ENCODE data around the gene EIF4H.
"Not testable (repeated sequence)": the region's sequence is repeated elsewhere in the genome, so short reads cannot be mapped to it uniquely, and the experiment has no call there.

The EIF4H gene

DNA sequence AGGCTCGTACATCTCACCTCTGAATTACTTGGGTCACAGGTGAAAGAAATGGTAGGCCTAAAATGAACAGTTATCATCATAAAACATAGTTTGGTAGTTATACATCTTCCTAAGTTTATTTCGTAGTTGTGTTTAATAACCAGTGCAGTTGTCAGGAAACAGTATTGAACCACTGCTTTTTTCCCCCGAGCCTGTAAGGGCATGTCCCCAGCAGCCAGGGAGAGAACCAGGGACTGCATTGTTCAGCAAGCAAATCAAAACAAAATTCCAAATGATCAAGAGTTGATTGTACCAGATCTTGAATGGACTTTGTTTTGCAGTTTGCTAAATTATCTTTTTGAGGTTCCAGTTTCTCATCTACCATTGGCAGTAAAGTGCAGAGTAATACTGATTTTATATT, 2.4 kb downstream of the EIF4H start:
- no peak for DNase-seq

DNA sequence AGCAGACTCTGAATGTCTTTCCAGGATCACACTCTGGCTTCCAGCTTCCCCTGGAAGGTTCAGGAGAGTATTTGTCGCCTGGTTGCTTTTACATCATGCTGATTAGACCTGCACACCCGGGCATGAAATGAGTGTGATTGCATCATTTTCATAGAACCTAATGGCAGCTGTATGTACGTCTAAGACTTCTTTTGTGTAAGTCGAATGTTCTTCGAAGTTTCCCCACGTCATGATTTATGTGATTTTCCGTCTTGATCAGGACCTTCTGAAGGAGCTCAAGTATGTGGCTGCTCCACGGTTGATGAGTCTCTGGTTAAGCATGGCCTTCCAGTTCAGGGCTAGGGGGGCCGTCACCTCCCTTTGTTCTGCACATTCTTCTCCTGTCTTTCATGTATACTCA, 4.5 kb downstream of the EIF4H start:
- no peak for DNase-seq

DNA sequence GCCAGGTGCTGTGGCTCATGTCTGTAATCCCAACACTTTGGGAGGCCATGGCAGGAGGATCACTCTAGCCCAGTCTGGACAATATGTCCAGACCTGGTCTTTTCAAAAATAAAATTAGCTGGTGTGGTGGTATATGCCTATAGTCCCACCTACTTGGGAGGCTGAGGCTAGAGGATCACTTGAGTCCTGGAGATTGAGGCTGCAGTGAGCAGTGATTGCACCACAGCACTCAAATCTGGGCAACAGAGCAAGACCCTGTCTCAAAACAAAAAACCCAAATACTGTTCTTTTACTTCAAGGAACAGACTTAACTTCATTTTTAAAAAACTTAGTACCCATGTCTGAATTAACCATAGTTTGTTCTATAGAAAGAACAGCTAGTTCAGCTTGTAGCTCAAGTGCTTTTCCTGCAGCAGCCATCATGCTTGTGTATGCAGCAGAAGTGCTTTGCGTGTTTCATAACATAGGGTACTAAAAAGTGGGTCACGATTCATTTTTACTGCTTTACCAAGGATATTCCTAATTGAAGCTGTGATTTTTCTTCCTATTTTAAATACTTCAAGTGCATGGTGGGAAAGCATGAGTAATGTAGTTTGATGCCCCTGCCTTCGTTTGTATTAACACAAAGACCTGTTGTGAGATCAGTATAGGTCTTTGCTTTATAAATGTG, 5.9 kb downstream of the EIF4H start:
- DNase-seq, result no peak

DNA sequence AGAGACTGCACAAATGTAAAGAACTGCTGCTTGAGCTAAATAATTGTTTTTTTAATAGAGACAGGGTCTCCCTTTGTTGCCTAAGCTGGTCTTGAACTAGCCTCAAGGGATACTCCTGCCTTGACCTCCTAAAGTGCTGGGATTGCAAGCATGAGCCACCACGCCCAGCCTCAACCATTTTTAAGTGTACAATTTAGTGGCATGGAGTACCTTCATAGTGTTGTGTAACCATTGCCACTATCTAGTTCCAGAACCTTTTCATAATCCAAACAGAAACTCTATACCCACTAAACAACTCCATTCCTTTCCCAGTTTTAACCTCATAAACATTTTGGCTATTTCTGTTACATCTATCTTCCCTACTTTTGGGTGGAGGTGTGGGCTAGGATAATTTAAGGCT, 6.7 kb downstream of the EIF4H start:
- no peak for DNase-seq

DNA sequence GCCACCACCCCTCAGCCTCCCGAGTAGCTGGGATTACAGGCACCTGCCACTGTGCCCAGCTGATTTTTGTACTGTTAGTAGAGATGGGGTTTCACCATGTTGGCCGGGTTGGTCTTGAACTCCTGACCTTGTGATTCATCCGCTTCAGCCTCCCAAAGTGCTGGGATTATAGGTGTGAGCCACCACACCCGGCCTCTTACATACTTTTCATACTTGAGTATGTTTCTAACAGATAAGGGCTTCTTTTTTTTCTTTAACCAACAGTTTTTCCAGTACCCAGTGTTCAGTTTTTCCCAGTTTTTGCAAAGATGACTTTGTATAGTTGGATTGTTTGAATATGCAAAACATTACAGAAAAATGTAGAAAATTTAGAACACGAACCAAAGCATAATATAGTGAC, 7.7 kb downstream of the EIF4H start:
- no peak for DNase-seq

DNA sequence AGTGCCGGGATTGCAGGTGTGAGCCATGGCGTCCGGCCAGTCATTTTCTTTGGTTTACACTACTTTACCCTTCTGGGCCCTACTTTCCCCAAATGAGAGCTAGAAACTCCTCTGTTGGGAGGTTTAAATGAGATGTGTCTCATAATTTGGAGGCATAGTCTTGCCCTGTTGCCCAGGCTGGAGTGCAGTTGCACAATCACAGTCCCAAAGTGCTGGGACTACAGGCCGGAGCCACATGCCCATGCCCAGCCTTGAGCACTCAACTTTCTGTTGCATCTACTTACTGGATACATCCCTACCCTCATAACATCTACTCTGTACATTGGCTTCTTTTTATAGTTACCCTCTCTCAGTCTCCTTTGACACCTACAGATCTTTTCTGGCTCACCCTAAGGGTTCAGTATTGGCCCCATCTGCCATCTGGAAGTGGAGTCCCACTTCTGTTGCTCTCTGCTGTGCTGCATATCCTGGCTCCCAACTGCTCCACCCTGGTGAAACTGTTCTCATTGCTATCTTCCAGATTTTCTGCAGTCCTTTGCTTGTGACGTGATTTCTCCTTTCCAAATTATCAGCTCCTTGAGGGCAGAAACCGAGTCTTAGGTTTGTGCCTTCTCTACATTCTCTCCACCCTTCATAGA, 8.4 kb downstream of the EIF4H start:
- no peak for DNase-seq

DNA sequence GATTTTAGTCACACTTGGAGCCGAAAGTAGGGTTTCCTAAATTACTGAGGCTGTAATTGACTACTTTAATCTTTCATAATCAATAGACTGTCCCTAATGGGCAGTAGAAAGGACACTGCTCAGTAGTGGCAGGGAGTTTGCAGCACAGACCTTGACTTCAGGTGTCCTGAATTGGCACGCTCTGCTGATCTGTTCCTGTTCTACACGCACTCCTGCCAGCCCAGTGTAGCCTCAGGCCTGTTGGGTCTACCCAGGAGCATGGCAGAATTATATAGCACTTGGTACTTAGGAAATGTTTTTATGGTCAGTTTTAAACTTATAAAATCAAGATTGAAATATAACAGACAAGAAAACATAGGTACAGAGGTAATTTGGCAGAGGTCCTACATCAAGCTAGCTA, 9.0 kb downstream of the EIF4H start:
- DNase-seq, result no peak

DNA sequence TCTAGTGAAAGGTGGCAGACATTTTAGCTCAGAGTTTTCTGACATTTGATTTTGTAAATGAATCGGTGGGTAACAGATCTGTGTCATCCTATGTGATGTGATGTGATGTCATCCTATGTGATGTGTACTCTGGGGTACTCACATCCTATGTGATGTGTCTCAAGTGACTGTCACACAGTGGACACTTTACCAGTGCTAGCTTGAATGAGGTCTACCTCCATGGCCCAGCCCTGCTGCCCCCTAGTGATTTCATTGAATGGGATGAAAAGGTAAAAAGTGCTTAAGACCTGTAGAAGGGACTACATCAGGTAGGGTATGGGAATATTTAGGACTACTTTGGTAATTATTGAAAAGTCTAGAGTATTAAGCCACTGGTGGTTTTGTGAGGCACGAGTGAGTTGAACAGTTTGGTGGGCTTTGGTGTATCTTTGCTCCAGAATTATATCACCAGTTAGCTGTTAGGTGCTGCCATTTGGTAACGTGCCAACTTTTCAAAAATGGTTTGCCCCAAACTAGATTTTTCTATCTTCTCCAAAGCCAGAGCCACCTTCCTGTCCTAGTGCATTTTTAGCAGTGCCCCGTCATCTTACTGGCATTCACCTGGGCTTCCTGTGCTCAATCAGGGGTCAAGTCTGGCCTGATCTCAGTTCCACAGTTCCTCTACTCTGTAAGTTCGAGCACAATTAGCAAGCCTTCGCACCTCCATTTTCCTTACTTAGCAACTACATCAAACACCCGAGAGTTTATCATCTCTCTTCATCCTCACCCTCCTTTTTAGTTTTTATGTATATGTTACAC, 9.7 kb downstream of the EIF4H start:
- no peak for DNase-seq

DNA sequence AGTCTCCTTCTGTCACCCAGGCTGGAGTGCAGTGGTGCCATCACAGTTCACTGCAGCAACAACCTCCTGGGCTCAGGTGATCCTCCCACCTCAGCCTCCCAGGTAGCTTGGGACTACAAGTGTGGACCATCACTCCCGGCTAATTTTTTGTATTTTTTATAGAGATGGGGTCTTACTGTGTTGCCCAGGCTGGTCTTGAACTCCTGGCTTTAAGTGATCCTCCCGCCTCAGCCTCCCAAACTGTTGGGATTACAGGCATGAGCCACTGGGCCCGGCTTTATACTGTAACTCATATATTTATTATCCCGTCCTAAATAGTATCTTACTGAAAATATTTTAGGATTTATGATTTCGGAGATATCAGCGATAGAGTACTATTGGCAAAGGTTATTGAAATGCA, 10.9 kb downstream of the EIF4H start:
- no peak for DNase-seq

DNA sequence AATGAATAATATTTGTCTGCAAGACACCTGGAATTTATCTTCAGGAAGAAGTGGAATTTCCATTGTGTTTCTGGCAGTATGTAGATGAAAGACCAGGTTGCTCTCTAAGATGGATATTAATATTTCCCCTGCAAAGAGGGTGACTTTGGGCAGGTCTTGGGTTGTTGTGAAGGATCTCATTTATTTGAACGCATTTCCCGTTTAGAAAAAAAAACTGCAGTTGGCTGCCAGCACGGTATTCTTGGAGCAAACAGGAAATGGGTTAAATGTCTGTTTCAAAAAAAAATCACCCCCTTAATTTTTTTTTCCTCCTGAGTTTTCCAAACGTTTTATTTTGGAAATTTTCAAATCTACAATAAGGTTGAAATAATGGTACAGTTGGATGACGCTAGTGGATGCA, 11.5 kb downstream of the EIF4H start:
- DNase-seq, result no peak

DNA sequence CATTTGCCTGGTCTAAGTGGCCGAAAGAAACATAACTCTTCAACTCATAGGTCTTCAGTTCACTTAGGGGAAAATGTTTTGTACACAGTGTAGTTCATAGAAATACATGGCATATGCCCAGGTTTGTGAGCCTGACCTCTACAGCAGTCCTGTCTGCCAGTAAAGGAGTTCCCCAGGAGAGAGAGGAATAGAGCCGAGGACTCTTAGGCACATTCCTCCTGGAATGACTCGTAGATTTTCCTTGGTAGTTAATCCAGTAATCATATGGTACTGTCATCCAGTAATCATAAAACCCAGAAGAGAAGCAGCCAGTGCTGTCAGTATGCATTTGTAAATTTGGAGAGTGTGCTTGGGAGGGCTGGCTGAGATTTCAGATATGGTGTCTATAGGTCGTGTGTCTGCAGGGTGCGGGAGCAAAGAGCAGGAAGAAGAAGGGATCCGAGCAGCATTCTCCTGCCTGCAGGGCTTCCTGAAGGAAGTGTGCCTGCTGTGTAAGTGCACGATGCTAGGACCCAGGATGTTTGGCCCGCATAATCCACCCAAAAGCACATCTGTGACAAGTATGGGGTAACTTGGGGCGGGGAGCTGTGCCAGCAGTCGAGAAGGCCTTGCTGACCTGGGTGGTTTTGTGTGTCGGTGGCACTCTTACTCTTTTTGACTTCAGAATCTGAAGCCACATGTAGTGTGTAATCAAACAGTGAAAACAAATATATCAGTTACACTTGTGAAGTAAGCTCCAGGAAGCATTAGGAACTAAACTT, 13.9 kb downstream of the EIF4H start:
- no peak for DNase-seq

DNA sequence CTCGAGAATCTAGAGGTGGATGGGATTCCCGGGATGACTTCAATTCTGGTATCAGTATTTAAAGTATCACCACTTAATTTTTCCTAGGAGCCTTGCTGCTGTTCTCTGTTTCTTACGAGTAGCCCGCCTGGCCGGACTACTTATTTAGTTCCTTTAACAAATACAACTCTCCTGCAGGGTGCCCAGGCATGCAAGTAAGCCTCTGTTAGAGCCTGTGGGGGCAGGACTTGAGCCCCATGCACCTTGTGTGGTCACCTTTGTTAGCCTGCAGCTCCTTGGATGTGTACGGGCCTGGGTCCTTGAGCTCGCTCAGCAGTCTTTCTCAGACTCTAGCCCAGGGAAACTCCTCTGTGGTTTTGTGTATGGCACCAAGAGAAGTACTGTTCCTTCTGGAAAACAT, 16.1 kb downstream of the EIF4H start:
- no peak for DNase-seq

DNA sequence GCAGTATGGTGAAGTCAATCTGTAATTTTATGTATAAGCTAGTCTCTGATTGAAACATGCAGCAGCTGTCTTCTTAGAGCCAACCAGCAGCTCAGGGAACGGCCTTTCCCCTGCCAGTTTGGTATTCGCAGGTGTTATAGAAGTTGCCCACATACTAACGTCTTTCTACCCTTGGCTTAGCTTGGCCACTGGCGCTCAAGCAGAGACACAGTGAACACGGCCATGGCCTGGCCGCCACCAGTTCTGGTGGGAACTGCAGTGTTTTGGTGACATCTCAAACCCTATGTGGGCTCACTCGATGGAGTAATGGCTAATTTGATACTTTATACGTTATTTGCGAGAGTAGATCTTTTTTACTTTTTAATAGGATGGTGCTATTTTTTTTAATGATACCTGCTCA, 17.1 kb downstream of the EIF4H start:
- DNase-seq, result no peak

DNA sequence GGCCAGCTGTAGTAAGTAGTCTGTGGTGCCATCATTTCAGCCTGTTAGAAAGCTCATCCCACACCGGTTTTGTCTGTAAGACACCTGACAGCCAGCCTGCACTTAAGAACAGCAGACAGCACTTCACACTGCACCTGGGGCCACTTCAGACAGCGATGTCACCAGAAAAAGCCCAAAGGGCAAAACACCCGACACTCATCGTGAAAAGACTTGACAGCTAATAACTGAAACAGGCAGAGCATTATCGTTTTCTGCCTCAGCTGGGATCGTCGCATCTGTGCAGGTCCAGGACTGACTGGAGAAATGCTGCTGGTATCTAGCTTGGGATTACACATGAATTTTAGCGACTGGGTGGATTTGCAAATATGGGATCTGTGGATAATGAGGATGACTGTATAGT, 18.9 kb downstream of the EIF4H start:
- DNase-seq, result no peak

DNA sequence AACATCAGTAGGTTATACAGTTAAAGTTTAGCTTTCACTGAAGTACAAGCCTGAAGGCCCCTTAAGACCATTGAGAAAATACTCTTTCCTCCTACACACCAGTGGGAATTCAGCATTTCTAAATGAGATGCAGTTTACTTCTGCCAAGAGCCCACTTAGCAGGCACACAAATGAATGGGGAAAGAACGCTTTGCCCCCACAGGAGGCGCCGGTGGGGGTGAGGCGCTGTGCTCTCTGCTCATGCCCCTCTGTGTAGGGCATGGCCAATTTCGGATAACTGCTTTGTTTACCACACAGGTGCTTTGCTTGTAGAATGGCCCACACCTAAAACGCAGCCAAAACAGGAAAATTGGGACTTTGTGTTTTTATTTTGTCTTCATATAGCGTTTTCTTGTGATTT, 19.8 kb downstream of the EIF4H start:
- DNase-seq, result no peak

DNA sequence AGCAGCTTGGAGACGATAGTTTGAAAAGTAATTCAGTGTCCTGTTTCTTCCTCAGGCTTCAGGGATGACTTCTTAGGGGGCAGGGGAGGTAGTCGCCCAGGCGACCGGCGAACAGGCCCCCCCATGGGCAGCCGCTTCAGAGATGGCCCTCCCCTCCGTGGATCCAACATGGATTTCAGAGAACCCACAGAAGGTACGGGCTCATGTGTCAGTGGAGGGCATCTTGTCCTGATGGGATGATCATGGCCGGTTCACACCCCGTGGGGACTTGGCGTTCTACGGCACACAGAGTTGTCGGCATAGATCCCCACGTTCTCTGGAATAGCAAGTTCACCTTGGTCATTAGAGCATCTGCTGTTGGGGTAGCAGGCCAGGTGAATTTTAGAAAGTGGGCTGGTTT, 20.5 kb downstream of the EIF4H start:
- no peak for DNase-seq

DNA sequence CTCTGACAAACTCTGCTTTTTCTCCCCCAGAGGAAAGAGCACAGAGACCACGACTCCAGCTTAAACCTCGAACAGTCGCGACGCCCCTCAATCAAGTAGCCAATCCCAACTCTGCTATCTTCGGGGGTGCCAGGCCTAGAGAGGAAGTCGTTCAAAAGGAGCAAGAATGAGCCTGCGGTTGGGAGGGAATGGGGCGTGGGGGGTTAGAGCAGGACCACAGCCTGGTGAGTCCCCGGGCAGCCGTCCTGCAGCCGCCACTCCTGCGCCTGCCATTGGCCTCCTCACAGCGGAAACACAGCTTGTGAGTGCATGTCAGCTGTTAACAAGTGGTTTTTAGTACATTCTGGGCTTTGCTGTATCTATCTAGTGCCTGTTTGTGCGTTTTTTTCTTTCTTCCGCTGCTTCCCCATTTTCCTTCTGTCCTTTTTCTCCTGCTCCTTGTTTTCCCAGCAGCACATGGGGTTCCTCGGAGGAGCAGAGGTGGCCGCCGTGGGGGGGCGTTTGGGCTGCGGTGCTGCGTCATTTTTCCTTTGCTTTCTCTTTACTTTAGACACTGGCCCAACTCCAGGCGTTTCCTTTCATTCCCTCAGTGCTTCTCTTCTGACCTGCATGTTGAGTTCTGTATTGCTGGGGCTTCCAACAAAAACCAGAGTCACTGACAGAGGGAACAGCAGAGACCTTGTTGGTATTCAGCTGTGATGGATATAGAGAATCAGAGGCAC, 21.1 kb downstream of the EIF4H start:
- DNase-seq, result not testable (repeated sequence)

DNA sequence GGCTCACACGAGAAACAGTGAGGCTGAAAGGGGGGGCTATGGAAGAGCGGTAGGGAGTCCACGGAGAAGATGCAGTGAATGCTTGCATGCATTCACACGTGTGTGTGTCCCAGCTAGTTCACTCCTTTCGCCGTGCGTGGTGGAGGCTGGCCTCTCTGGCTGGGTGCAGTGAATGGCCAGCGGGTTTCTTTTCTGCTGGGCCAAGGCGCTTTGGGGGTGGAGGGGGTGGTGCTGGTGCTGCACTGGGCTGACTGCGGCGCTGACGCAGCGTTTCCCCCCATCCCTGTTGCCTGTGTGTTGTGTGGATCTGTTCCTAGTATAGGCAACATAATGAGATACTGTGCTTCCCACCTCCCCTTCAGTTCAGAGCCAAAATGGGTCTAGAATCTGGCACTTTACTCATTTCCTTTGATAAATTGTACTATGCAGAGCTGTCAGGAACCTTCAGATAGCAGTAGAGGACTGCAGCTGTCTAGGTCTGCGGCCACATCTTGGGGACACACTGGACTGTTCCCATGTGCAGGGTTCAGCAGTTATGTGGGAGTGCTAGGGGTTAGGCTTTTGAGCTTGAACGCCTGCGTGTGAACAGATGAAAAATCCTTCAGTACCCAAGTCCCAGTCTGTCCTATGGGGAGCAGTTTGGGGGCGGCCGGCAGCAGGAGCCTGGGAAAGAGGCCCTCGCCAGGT, 22.0 kb downstream of the EIF4H start:
- DNase-seq, result not testable (repeated sequence)

DNA sequence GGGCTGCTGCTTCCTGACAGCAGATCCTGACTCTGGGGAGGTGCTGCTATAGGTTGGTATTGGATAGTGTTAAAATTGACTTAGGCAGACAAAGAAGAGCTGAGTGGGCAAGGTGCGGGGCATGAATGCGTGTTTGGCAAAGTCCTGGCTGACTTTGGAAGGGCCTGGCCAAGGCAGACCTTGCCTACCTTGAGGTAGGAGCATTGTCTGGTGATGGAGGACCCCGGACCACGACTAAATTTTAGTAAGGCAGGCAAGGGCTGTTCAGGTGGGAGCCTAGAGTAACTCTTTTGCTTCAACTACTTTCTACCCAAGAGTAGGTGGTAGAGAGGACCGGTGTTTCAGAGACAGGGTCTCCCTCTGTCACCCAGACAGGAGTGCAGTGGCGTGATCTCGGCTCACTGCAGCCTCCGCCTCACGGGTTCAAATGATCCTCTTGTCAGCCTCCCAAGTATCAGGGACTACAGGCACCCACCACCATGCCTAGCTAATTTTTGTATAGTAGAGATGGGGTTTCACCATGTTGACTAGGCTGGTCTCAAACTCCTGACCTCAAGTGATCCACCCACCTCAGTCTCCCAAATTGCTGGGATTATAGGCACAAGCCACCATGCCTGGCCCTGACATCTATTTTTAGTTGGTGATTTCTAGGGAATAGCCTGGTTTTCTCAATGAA, 23.4 kb downstream of the EIF4H start:
- DNase-seq, result no peak

DNA sequence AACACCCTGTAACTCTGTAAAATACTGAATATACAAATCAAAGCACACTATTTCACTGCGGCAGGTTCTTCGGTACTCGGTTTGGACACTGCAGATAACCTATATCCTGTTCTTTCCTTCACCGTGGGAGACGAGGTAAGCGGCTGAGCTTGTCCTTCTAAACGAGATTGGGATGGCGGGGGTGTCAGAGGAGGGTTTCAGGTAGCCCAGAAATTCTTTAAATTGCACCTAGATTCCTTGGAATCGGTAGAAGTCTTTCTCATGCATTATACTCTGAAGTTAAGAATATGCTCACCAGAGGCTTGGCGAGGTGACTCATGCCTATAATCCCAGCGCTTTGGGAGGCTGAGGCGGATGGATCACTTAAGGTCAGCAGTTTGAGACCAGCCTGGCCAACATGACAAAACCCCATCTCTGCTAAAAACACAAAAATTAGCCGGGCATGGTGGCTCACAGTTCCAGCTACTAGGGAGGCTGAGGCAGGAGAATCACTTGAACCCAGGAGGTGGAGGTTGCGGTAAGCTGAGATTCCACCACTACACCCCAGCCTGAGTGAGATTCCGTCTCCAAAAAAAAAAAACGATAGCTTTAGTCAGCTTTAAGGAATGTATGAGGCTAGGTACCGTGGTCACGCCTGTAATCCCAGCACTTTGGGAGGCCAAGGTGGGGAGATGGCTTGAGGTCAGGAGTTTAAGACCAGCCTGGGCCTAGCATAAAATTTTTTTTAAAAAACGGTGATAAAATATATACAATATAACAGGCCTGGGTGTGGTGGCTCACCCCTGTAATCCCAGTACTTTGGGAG, 25.6 kb downstream of the EIF4H start:
- DNase-seq, result no peak

Measured in SHP77 (cell line).